GM23338 (cell line): ENCODE data around the gene SND1. TPM values are rescaled to one million over a fixed set of nuclear protein-coding genes. Genes with fewer than 3 reads are reported as not detected.

Experiments used
- ATAC-seq: fragments of 200-7000 bp; cut with Tn5 transposase; 3 replicates; pipeline ENCODE4 v1.9.1; 2020
- DNase-seq: peaks from one replicate; pipeline ENCODE4 v3.0.0-alpha.2; 2015; ENCODE audit warnings: low spot score
- H2AFZ ChIP-seq: fragments of 200-600 bp; sonication (generic); 2 replicates; pipeline ENCODE4 v1.8.0; 2016; ENCODE audit warnings: antibody characterized with exemption, mild to moderate bottlenecking, moderate library complexity
- H3F3A ChIP-seq: fragments of 200-600 bp; sonication (generic); replicated peaks from 2 replicates; pipeline ENCODE4 v1.8.0; 2017; ENCODE audit warnings: antibody characterized with exemption, mixed run types, low read depth
- H3K27ac ChIP-seq: fragments of 200-600 bp; sonication (generic); 2 replicates; pipeline ENCODE4 v1.6.1; 2016; ENCODE audit warnings: low read depth
- H3K27me3 ChIP-seq: fragments of 200-600 bp; sonication (generic); 2 replicates; pipeline ENCODE4 v1.8.0; 2016; ENCODE audit warnings: mild to moderate bottlenecking, mixed run types, moderate library complexity; ENCODE audit not compliant: insufficient read depth
- H3K36me3 ChIP-seq: fragments of 200-600 bp; sonication (generic); 2 replicates; pipeline ENCODE4 v1.8.0; 2016; ENCODE audit warnings: mild to moderate bottlenecking; ENCODE audit not compliant: insufficient read depth
- H3K4me1 ChIP-seq: fragments of 200-600 bp; sonication (generic); 2 replicates; pipeline ENCODE4 v1.8.0; 2016; ENCODE audit warnings: mild to moderate bottlenecking, moderate library complexity; ENCODE audit not compliant: insufficient read depth
- H3K4me2 ChIP-seq: fragments of 200-600 bp; sonication (generic); 2 replicates; pipeline ENCODE4 v1.7.1; 2017; ENCODE audit warnings: mixed run types
- H3K4me3 ChIP-seq: fragments of 200-600 bp; sonication (generic); 2 replicates; pipeline ENCODE4 v1.6.1; 2016; ENCODE audit warnings: mixed run types
- H3K79me2 ChIP-seq: fragments of 200-600 bp; sonication (generic); replicated peaks from 2 replicates; pipeline ENCODE4 v1.8.0; 2017; ENCODE audit warnings: mild to moderate bottlenecking; ENCODE audit not compliant: insufficient read depth
- H3K9me2 ChIP-seq: fragments of 200-600 bp; sonication (generic); 2 replicates; pipeline ENCODE4 v1.8.0; 2017; ENCODE audit not compliant: insufficient read depth
- H4K20me1 ChIP-seq: fragments of 200-600 bp; sonication (generic); replicated peaks from 2 replicates; pipeline ENCODE4 v1.8.0; 2017; ENCODE audit warnings: mild to moderate bottlenecking; ENCODE audit not compliant: insufficient read depth
- H3K27ac Mint-ChIP-seq: 2 replicates; pipeline ENCODE4 v1.8.0; 2020; ENCODE audit warnings: inconsistent platforms, mild to moderate bottlenecking, moderate library complexity, mixed read lengths
- H3K27me3 Mint-ChIP-seq: 3 replicates; pipeline ENCODE4 v1.8.0; 2022; ENCODE audit warnings: low read depth, mild to moderate bottlenecking, moderate library complexity, mixed read lengths, inconsistent platforms; ENCODE audit not compliant: insufficient read depth, poor library complexity
- H3K36me3 Mint-ChIP-seq: 3 replicates; pipeline ENCODE4 v1.8.0; 2021; ENCODE audit warnings: low read depth, mild to moderate bottlenecking, inconsistent platforms, moderate library complexity, mixed read lengths
- H3K4me1 Mint-ChIP-seq: 3 replicates; pipeline ENCODE4 v1.8.0; 2020; ENCODE audit warnings: mild to moderate bottlenecking, inconsistent platforms, mixed read lengths
- H3K4me3 Mint-ChIP-seq: 3 replicates; pipeline ENCODE4 v1.8.0; 2021; ENCODE audit warnings: moderate library complexity, mild to moderate bottlenecking, inconsistent platforms, mixed read lengths
- H3K9me3 Mint-ChIP-seq: 3 replicates; pipeline ENCODE4 v1.8.0; 2020; ENCODE audit warnings: moderate library complexity, mild to moderate bottlenecking, inconsistent platforms, mixed read lengths
- CREB1 ChIP-seq: fragments of 250-450 bp; sonication (Bioruptor Pico); IDR thresholded peaks from 2 replicates; pipeline ENCODE4 v1.5.0; 2020; ENCODE audit warnings: low read depth, mild to moderate bottlenecking, moderate library complexity
- ETS1 ChIP-seq: IDR thresholded peaks from 2 replicates; pipeline ENCODE4 v1.6.1; 2016; ENCODE audit warnings: antibody characterized with exemption
- EZH2 ChIP-seq: fragments of 200-600 bp; sonication (generic); IDR thresholded peaks from one replicate; pipeline ENCODE4 v1.8.0; 2017; ENCODE audit warnings: antibody characterized with exemption, mild to moderate bottlenecking, low read depth; ENCODE audit not compliant: unreplicated experiment
- JUNB ChIP-seq: IDR thresholded peaks from one replicate; pipeline ENCODE4 v1.6.1; 2016; ENCODE audit warnings: antibody characterized with exemption; ENCODE audit not compliant: unreplicated experiment
- NANOG ChIP-seq: IDR thresholded peaks from 2 replicates; pipeline ENCODE4 v1.6.1; 2016; ENCODE audit warnings: antibody characterized with exemption, borderline replicate concordance
- POLR2AphosphoS5 ChIP-seq: IDR thresholded peaks from 2 replicates; pipeline ENCODE4 v1.6.1; 2016; ENCODE audit warnings: antibody characterized with exemption, low read depth
- REST ChIP-seq: IDR thresholded peaks from one replicate; pipeline ENCODE4 v1.6.1; 2018; ENCODE audit warnings: antibody characterized with exemption; ENCODE audit not compliant: unreplicated experiment
- STAT1 ChIP-seq: IDR thresholded peaks from one replicate; pipeline ENCODE4 v1.6.1; 2016; ENCODE audit warnings: antibody characterized with exemption; ENCODE audit not compliant: unreplicated experiment
- ZNF114 ChIP-seq: fragments of 250-450 bp; sonication (Bioruptor Pico); IDR thresholded peaks from 2 replicates; pipeline ENCODE4 v1.5.0; 2020; ENCODE audit warnings: mild to moderate bottlenecking, moderate library complexity
- ZNF331 ChIP-seq: fragments of 250-450 bp; sonication (Bioruptor Pico); IDR thresholded peaks from 2 replicates; pipeline ENCODE4 v1.5.0; 2020; ENCODE audit warnings: low read depth, mild to moderate bottlenecking, moderate library complexity
- ZNF462 ChIP-seq: fragments of 250-450 bp; sonication (Bioruptor Pico); IDR thresholded peaks from 2 replicates; pipeline ENCODE4 v1.5.0; 2020; ENCODE audit warnings: mild to moderate bottlenecking, moderate library complexity
- polyA plus RNA-seq: library from polyadenylated mRNA; unstranded; fragments of >200 nt; fragmentation: Nextera tagmentation; extraction: Ambion mirVana; gene quantifications from 2 replicates; pipeline ENCODE4 v1.2.1, GENCODE V29; 2016
- total RNA-seq: library from RNA; depleted of rRNA; stranded (reverse); fragments of >200 nt; shearing (Covaris generic); gene quantifications from 2 replicates; pipeline ENCODE4 v1.2.3, GENCODE V29; 2014

Gene SND1
- total and polyA plus RNA-seq, 2 experiments from 2014 or later = 107 to 254 TPM

- Histone ChIP-seq H3K4me2 (no peak overlapping the region), H3K27ac (no peak overlapping the region), H3K27me3 (no peaks in the 10 kb centered on the region), H3K4me1 (no peaks in the 10 kb centered on the region; the same call in 1 of the 2 replicates), H3K4me3 (no peak overlapping the region), H2AFZ (no peak overlapping the region), H3K36me3 (no peaks in the 10 kb centered on the region), H3K79me2 (no peaks in the 10 kb centered on the region), H4K20me1 (peaks cover 18% of the 10 kb centered on the region), H3F3A (no peaks in the 10 kb centered on the region), H3K9me2 (no peaks in the 10 kb centered on the region)
- H3K9me3 Mint-ChIP-seq = no peaks in the 10 kb centered on the region
- DNase-seq = no peak
- H3K27me3 Mint-ChIP-seq = no peaks in the 10 kb centered on the region
- TF ChIP-seq EZH2 (no peak), POLR2AphosphoS5 (no peak)
- peaks cover 19% of the 10 kb centered on the region for H3K4me1 Mint-ChIP-seq
- H3K36me3 Mint-ChIP-seq = no peaks in the 10 kb centered on the region
- ATAC-seq = no peak
- H3K27ac Mint-ChIP-seq = no peak overlapping the region
- no peak overlapping the region for H3K4me3 Mint-ChIP-seq
Measured at GRCh38 chr7:128056901-128057300, 404.9 kb downstream of the SND1 start.

- Histone ChIP-seq H3K36me3 (no peaks in the 10 kb centered on the region), H3K4me2 (no peak overlapping the region), H3K79me2 (no peaks in the 10 kb centered on the region), H2AFZ (no peak overlapping the region), H3K27ac (no peak overlapping the region), H3F3A (no peaks in the 10 kb centered on the region), H3K27me3 (no peaks in the 10 kb centered on the region), H4K20me1 (peaks cover 13% of the 10 kb centered on the region), H3K9me2 (no peaks in the 10 kb centered on the region), H3K4me1 (no peaks in the 10 kb centered on the region; the same call in 1 of the 2 replicates), H3K4me3 (no peak overlapping the region)
- Mint-ChIP-seq H3K9me3 (no peaks in the 10 kb centered on the region), H3K27me3 (no peaks in the 10 kb centered on the region), H3K4me3 (no peak overlapping the region), H3K36me3 (no peaks in the 10 kb centered on the region), H3K4me1 (peaks cover 19% of the 10 kb centered on the region), H3K27ac (no peak overlapping the region)
- no peak for DNase-seq
- no peak for ATAC-seq
- TF ChIP-seq STAT1 = no peak
- TF ChIP-seq REST = no peak
- no peak for TF ChIP-seq ZNF114 (CRISPR knock-in tag)
- no peak for TF ChIP-seq EZH2
- no peak for TF ChIP-seq NANOG
- TF ChIP-seq ETS1 = no peak
- no peak for TF ChIP-seq JUNB
- TF ChIP-seq ZNF462 (CRISPR knock-in tag) = no peak
- no peak for TF ChIP-seq ZNF331
- no peak for TF ChIP-seq CREB1 (CRISPR knock-in tag)
- no peak for TF ChIP-seq POLR2AphosphoS5
Measured at GRCh38 chr7:128057909-128058308, 405.9 kb downstream of the SND1 start.
